Endothelial cell (in vitro differentiated cells): ENCODE data around the gene SERPINA3. TPM values are rescaled to one million over a fixed set of nuclear protein-coding genes. Genes with fewer than 3 reads are reported as not detected.

Experiments used
- DNase-seq: peaks from one replicate; pipeline ENCODE4 v3.0.0; 2021; ENCODE audit warnings: low spot score
- H3K27ac Mint-ChIP-seq: one replicate; pipeline ENCODE4 v1.8.0; 2021; ENCODE audit warnings: mixed read lengths, inconsistent platforms; ENCODE audit not compliant: unreplicated experiment
- H3K27me3 Mint-ChIP-seq: one replicate; pipeline ENCODE4 v1.8.0; 2021; ENCODE audit warnings: mild to moderate bottlenecking, moderate library complexity, mixed read lengths, inconsistent platforms; ENCODE audit not compliant: unreplicated experiment
- H3K36me3 Mint-ChIP-seq: one replicate; pipeline ENCODE4 v1.8.0; 2021; ENCODE audit warnings: mild to moderate bottlenecking, low read depth, mixed read lengths, inconsistent platforms; ENCODE audit not compliant: unreplicated experiment
- H3K4me1 Mint-ChIP-seq: one replicate; pipeline ENCODE4 v1.8.0; 2021; ENCODE audit warnings: mild to moderate bottlenecking, mixed read lengths, inconsistent platforms; ENCODE audit not compliant: unreplicated experiment
- H3K4me3 Mint-ChIP-seq: one replicate; pipeline ENCODE4 v1.8.0; 2021; ENCODE audit warnings: mild to moderate bottlenecking, mixed read lengths, inconsistent platforms; ENCODE audit not compliant: unreplicated experiment
- H3K9me3 Mint-ChIP-seq: one replicate; pipeline ENCODE4 v1.8.0; 2021; ENCODE audit warnings: mixed read lengths, inconsistent platforms; ENCODE audit not compliant: unreplicated experiment
- total RNA-seq: library from RNA; stranded (reverse); fragmentation: NEBNext Ultra II Directional; extraction: Animal tissue kit (Norgen Biotek cat#: 25700); gene quantifications from one replicate; pipeline ENCODE4 v1.2.1, GENCODE V29; 2021; ENCODE audit not compliant: unreplicated experiment
- TF ChIP-seq, protein P1 (sequence below): fragments of 200-600 bp; sonication (generic); IDR thresholded peaks from one replicate; pipeline ENCODE4 v1.5.0; 2021; ENCODE audit warnings: antibody characterized with exemption; ENCODE audit not compliant: unreplicated experiment

The SERPINA3 gene
- total RNA-seq, 1 donor from 2014 or later = not detected

DNA sequence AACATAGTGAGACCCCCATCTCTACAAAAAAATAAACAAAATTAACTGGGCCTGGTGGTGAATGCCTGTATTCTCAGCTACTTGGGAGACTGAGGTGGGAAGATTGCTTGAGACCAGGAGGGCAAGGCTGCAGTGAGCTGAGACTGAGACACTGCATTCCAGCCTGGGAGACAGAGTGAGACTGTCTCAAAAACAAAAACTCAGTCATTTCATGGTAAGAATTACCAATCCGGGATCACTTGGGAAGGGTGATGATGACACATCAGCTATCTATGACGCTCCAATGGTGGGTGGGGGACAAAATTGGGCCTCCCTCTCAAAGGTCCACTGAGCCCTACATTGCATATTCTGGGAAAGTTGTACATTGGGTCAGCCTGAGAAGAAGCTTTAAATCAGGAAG, 47.7 kb downstream of the SERPINA3 start:
- H3K27ac Mint-ChIP-seq = no peak overlapping the region
- H3K9me3 Mint-ChIP-seq = no peaks in the 10 kb centered on the region
- no peak for DNase-seq
- peaks cover 4% of the 10 kb centered on the region for H3K4me1 Mint-ChIP-seq
- H3K27me3 Mint-ChIP-seq = peaks cover 1% of the 10 kb centered on the region
- TF ChIP-seq, protein P1, sequence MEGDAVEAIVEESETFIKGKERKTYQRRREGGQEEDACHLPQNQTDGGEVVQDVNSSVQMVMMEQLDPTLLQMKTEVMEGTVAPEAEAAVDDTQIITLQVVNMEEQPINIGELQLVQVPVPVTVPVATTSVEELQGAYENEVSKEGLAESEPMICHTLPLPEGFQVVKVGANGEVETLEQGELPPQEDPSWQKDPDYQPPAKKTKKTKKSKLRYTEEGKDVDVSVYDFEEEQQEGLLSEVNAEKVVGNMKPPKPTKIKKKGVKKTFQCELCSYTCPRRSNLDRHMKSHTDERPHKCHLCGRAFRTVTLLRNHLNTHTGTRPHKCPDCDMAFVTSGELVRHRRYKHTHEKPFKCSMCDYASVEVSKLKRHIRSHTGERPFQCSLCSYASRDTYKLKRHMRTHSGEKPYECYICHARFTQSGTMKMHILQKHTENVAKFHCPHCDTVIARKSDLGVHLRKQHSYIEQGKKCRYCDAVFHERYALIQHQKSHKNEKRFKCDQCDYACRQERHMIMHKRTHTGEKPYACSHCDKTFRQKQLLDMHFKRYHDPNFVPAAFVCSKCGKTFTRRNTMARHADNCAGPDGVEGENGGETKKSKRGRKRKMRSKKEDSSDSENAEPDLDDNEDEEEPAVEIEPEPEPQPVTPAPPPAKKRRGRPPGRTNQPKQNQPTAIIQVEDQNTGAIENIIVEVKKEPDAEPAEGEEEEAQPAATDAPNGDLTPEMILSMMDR = no peak
- no peaks in the 10 kb centered on the region for H3K36me3 Mint-ChIP-seq
- no peak overlapping the region for H3K4me3 Mint-ChIP-seq

- no peak overlapping the region for H3K27ac Mint-ChIP-seq
- TF ChIP-seq, protein P1 = no peak
- DNase-seq = no peak
- H3K27me3 Mint-ChIP-seq = no peaks in the 10 kb centered on the region
- no peaks in the 10 kb centered on the region for H3K9me3 Mint-ChIP-seq
- H3K4me3 Mint-ChIP-seq = no peak overlapping the region
- peaks cover 4% of the 10 kb centered on the region for H3K4me1 Mint-ChIP-seq
- no peaks in the 10 kb centered on the region for H3K36me3 Mint-ChIP-seq
Observed at GRCh38 chr14:94660306-94660946, 48.2 kb downstream of the SERPINA3 start.

DNA sequence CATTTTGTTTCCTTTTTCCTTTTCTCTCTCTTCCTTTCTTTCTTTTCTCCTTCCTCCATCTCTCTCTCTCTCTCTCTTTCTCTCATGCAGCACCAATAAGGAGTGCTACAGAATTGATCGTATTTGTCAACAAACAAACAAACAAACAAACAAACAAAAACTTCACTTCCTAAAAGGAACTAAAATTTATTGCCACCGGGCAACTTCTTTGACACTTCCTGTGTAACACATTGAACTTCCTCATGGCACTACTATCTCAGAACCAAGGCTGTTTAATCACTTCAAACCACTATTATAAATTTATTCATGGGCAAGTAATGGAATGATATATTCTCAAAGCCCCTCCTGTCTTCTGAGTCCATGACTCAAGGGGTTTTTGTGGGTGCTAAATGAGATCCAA, 51.3 kb downstream of the SERPINA3 start:
- no peaks in the 10 kb centered on the region for H3K36me3 Mint-ChIP-seq
- no peak overlapping the region for H3K27ac Mint-ChIP-seq
- no peak overlapping the region for H3K4me3 Mint-ChIP-seq
- H3K27me3 Mint-ChIP-seq = no peaks in the 10 kb centered on the region
- H3K9me3 Mint-ChIP-seq = no peaks in the 10 kb centered on the region
- DNase-seq = no peak
- TF ChIP-seq, protein P1 = no peak
- H3K4me1 Mint-ChIP-seq = peaks cover 4% of the 10 kb centered on the region

DNA sequence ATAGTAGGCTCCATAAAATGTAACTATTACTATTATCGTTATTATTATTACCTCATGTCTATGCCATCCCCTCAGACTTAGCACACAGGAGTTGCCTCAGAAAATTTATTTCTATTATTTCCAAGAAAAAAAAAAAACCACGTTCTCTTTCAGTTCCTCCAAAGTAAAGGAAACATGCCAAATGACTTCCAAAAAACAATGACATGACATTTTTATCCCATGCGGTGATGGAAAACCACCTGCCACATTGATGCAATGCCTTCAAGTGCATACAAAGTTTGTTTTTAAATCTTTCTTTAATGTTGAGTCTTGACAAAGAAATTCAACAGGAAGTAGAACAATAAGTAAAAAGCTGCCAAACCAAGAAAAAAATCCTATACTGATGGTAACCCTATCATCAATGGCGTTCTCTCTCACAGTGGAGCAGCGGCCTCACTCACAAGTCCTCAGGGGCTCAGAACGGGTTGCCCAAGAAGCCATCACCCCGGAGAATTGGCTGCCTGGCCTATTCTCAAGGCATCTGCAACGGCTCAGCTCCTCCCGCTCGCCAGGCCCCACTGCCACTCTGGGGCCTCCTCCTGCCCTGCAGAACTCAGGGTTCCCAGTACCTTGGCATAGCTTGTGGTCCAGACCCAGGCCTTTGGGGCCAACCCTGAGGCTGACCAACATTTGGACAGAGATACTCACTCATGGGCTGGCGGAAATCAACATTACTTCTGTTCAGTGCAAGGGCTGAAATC, 51.9 kb downstream of the SERPINA3 start:
- Mint-ChIP-seq H3K27me3 (no peaks in the 10 kb centered on the region), H3K9me3 (no peaks in the 10 kb centered on the region), H3K4me3 (no peak overlapping the region), H3K27ac (no peak overlapping the region), H3K36me3 (no peaks in the 10 kb centered on the region), H3K4me1 (peaks cover 4% of the 10 kb centered on the region)
- TF ChIP-seq, protein P1 = no peak
- no peak for DNase-seq

DNA sequence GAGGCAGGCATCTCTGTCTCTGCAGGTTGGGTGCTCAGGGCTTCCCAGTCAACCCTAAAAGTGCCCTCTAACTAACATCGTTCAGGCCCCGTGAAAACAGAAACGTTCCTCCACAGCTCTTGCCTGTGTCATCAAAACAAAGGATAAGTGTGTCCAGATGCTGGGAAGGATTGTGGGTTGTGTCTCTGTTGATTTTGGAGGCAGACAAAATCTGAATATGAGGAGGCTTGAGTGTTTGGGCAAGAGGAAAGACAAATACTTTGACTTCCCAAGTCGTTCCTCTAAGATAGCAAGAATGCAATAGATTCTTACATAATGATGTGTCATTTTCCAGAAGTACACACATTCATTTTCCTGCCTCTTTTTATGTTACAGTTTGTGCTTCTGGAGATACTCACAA, 52.9 kb downstream of the SERPINA3 start:
- DNase-seq = no peak
- TF ChIP-seq, protein P1 = no peak
- Mint-ChIP-seq H3K9me3 (no peaks in the 10 kb centered on the region), H3K36me3 (no peaks in the 10 kb centered on the region), H3K4me1 (peaks cover 4% of the 10 kb centered on the region), H3K27ac (no peak overlapping the region), H3K4me3 (no peak overlapping the region), H3K27me3 (no peaks in the 10 kb centered on the region)
